GM19023 (cell line): ENCODE data around the gene ZGLP1.

Source experiments
- ATAC-seq: cut with Tn5 transposase; IDR thresholded peaks from one replicate; pipeline ENCODE4 v1.9.1; 2021; ENCODE audit warnings: mild to moderate bottlenecking, moderate library complexity; ENCODE audit not compliant: unreplicated experiment

ZGLP1 gene

GRCh38 chr19:10328558-10329429, 19.2 kb upstream of the ZGLP1 start:
- ATAC-seq = no peak

DNA sequence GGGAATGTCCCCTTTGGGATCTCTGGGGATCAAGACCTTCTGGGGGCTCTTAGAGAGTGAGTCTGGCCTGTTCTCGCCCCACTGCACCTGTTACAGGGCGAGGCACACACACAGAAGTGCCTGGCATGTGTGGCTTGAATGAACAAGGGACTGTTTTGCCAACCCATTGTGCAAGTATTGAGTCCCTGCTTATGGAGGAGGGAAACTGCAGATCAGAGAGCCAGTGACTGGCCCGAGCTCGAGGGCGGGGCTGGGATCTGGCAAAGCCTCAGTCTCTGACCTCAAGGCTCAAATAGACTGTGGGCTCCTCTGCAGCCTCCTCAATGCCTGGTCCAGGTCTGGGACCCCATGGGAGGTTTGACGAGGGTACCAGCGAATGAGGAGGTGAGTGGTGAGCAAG, 18.2 kb upstream of the ZGLP1 start:
- ATAC-seq = no peak

DNA sequence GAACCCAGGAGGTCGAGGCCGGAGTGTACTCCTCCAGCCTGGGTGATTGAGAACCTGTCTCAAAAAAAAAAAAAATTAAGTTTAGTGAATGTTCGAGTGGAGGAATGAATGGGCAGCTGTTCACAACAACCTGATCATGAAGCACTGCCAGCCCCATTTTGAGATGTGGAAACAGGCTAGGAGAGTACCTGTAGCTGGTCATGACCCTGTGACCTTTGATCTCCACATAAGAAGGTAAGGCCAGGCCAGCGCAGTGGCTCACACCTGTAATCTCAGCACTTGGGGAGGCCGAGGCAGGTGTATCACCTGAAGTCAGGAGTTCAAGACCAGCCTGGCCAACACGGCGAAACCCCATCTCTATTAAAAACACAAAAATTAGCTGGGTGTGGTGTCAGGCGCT, 16.1 kb upstream of the ZGLP1 start:
- no peak for ATAC-seq

GRCh38 chr19:10321874-10322835, 12.5 kb upstream of the ZGLP1 start:
- no peak for ATAC-seq

DNA sequence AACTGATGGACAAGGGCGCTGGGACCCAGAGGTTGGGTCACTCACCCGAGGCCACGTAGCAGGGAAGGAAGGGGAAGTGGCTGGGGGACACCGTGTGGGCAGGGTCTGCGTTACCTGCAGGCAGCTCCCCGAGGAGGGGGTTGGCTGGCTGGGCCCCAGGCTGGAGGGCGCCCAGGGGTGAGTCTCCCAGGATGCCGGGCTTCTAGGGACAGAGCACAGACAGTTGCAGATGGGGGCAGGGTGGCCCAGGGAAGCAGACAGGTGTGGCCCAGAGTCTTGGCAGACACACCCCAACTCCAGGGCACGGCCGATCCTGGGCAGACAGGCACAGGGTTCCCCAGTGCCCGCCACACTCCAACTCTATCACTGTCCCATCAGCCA, 11.8 kb upstream of the ZGLP1 start:
- no peak for ATAC-seq

- ATAC-seq = no peak
Observed at GRCh38 chr19:10320602-10321416, 11.2 kb upstream of the ZGLP1 start.

- no peak for ATAC-seq
Observed at GRCh38 chr19:10318807-10319682, 9.4 kb upstream of the ZGLP1 start.

- no peak for ATAC-seq
Observed at GRCh38 chr19:10317857-10318462, 8.3 kb upstream of the ZGLP1 start.

GRCh38 chr19:10317045-10317856, 7.6 kb upstream of the ZGLP1 start:
- no peak for ATAC-seq

- no peak for ATAC-seq
Observed at GRCh38 chr19:10316229-10317044, 6.8 kb upstream of the ZGLP1 start.

GRCh38 chr19:10315335-10316214, 6.0 kb upstream of the ZGLP1 start, which contains the start of gene FDX2:
TSS of gene FDX2 (minus strand) at chr19:10316015. CDS start at chr19:10315996, 19 bp downstream.
- no peak for ATAC-seq

GRCh38 chr19:10306327-10306726, 3.3 kb downstream of the ZGLP1 start:
- ATAC-seq = no peak

- ATAC-seq = no peak
Observed at GRCh38 chr19:10305139-10305806, 4.3 kb downstream of the ZGLP1 start.

DNA sequence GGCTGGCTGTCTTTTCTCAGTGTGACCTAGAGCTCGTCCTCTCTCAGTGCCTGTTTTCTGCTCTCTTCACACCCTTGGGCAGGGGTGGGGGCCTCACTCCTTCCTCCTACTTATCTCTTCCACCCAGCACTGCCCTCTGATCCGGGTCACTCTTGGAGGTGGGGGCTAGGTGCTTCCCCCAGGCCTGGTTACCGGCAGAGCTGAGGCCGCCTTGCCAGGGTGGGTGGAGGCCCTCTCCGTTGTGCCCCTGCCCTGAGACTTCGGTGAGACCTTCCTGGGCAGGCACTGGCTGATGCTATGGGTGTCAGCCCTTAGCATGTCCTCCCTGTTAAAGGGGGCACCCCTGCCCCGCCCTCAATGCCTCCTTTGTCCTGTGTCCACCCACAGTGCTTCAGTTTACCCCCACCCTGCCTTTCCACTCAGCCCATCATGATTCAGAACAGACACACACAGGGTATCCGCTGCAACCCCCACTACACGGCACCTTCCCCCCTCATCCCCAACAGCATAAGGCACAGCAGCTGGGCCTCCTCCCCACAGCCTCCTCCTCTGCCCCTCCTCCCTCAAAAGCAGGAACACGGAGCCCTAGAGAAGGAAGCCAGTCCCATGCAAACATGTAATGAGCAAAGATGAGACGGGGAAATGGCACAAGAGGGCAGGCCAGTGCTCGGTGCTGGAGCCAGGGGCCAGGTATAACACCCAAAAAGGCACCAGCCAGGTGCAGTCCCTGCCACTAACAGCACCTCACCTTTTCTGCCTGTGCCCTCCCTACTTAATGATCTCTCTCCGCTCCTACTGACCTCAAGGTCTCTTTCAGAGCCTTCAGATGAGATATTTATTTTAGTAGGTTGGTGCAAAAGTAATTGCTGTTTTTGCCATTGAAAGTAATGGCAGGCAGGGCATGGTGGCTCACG, 9.8 kb downstream of the ZGLP1 start:
- ATAC-seq = no peak
